ENCODE results near the gene ITGB2.
"Not testable (repeated sequence)": the region's sequence is repeated elsewhere in the genome, so short reads cannot be mapped to it uniquely, and the experiment has no call there.

Gene ITGB2

DNA sequence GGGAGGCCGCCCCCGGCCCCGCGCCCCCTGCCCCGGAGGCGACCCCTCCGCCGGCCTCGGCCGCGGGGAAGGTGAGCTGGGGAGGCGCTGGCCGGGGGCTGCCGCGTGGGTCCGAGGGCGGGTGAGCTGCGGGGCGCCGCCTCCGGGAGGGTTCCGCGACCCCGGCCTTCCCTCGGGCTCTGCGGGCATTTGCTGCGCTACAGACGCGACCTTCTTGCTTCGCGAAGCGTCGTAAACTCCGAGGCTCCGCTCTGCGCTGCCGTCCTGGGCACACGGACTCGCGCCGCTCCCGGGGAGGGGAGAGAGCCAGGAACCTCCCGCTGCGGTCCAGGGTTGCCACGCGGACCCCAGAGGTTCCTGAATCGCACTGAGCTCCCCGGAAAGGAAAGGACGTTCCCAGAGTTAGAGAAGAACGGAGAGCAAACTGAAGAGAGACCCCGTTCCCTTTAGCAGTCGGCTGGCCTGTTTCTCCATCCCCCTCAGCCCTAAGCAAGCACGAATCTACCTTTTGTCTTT, 19.5 kb upstream of the ITGB2 start:
- DNase-seq = peak; percentile 68

DNA sequence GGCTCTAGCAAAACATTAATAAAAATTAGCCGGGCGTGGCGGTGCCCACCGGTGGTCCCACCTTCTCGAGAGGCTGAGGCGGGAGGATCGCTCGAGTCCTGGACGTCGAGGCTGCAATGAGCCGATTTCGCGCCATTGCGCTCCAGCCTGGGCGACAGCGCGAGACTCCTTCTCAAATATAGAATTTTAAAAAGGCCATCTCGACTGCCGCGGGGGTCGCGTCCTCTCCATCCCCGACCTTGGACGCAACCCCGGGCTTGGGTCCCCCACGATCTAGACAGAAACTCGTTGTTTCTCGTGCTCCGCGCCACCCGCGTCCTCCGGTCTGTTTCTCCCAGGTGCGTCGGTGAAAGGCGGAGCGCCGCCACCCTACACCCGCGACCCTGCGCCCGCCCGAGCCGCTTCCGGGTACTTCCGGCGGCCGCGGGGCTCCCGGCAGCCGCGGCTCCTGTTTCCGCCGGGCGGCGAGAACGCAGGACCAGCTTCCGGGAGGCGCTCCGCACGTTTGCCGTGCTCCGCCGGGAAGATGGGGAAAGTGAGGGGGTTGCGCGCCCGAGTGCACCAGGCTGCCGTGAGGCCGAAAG, 18.9 kb upstream of the ITGB2 start, which contains the start of gene SLX9:
Gene SLX9 (plus strand): TSS at position 498 of the 584 bp plus-strand sequence. CDS start 29 bp downstream, at position 527.
- DNase-seq = peak; percentile 90

DNA sequence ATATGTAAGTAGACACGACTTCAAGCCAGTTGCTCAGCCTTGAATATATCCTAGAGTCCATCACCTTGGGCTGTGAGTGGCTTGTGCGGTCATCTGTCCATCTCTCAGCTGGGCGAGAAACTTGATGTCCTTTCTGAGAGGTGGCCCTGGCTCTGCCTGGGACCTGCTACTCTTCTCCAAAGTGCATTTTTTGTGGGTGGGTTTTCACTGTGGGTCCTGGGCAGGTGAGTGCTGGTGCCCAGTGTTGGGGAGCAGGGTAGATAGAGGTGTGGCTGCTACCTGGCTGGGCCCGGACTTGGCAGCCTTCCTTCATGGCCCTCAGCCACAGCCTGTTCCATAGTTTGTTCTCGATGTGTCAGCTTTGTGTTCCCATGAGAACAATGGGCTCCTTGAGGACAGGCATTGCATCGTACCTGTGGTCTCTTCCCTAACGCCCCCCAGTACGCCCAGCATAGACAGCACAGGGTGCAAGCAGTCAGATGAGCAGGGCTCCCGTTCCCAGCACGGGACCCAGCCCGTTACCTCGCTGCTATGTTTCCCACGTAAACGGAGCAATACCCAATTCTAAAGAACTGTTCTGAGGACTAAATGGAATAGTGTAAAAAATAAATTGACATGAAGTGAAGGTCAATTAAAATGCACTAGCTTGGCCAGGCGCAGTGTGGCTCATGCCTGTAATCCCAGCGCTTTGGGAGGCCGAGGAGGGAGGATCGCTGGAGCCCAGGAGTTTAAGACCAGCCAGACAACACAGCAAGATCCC, 18.3 kb upstream of the ITGB2 start:
- no peak for DNase-seq

DNA sequence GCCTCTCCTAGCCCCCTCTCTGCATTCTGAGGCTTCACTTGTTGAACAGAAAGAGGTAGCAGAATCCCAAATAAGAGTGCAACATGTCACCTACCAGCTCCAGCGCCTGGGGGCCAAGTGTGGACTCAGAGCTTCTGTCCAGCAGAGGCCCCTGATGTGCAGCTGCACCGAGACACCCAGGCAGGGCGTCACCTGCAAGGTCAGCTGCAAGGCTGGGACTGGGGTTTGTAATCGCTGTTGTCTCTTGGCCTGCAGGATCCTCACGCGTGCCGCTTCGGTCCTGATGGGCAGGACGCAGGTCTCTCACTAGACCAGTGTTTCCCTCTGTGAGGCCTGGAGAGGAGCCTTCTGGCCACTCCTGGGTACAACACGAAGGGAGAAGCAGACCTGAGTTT, 14.8 kb upstream of the ITGB2 start:
- DNase-seq = no peak

DNA sequence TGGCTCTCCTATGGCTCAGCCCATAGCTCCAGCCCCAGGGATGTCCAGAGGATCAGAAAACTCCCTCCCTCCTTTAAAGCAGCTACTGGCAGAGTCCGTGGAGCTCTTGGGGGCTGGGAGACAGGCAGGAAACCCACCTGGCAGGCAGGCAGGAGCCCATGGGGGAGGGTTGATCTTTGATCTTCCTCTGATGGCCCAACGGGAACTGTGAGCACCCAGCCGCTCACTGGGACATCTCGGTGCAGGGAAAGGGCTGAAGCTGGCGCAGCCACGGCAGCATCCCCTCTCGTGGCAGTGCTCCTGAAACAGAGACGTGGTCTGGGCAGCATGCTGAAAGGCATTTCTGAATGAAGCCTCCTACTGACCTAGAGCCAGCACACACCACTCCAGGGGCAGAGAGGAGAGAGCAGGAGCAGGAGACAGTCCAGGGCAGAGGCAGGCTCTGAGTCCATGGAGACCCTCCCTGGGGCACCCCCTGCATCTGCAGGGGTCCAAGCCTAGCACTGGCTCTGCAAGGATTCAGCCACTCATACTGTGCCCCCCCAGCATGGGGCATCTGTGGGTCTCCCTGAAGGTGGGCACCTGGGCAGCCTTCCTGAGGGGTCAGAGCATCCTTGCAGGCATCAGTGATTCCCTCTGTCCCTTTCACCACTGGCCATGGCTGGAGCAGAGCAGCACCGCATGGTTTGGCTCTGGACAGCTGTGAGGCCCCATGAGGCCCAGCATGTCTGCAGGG, 14.3 kb upstream of the ITGB2 start:
- DNase-seq = no peak

DNA sequence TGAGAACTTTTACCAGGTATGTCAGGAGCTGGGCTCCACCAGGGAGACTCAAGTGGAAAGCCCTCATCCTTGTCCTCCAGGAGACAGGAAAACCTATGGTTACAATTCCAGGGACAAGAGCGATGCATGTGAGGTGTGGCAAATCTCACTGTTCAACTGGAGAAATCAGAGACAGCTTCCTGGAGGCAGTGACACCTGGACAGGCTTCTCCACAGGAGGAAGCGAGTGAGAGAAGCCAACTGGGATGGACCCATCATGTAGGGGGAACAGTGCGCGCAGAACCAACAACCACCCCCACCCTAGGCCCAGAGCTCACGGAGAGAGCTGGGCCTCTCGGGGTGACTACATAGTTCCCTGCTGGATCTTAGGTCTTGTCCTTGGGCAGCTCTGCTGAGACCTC, 13.6 kb upstream of the ITGB2 start:
- DNase-seq = no peak

DNA sequence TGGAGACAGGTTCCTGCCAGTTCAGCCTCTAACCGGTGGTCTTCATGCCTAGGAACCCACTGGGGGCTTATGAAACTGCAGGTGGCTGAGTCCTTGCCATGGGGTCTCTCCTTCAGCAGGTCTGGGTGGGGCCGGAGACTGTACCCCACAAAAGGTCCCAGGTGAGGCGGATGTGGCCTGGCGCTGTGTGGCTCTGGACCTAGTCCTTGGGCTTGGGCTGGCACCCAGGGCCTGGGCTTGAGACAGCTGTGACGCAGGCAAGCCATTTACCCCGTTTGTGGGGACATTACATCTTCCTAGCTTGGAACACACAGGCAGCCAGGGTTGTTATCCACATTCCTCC, 13.2 kb upstream of the ITGB2 start:
- no peak for DNase-seq

DNA sequence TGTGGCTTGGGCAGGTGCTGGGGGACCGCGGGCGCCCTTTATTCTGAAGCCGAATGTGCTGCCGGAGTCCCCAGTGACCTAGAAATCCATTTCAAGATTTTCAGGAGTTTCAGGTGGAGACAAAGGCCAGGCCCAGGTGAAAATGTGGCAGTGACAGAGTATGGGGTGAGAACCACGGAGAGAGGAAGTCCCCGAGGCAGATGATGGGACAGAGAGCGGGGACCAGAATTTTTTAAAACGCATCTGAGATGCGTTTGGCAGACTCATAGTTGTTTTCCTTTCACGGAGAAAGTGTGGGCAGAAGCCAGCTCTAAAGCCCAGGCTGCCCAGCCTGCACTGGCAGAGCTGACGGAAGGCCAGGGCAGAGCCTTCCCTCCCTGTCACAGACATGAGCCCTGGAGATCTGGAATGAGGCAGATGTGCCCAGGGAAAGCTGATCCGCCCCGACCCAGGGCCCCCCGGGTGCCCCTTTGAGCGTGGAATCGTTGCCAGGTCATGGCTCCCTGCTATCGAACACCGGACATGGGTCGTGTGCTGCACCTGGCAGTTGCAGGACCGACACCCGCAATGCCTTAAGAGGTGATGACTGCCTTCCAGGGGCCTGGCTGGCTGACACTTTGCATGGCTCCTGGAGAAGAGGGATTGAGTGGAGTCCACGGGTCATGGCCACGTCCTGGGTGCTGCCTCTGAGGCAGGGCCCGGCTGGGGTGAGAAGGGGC, 12.7 kb upstream of the ITGB2 start:
- DNase-seq = no peak

DNA sequence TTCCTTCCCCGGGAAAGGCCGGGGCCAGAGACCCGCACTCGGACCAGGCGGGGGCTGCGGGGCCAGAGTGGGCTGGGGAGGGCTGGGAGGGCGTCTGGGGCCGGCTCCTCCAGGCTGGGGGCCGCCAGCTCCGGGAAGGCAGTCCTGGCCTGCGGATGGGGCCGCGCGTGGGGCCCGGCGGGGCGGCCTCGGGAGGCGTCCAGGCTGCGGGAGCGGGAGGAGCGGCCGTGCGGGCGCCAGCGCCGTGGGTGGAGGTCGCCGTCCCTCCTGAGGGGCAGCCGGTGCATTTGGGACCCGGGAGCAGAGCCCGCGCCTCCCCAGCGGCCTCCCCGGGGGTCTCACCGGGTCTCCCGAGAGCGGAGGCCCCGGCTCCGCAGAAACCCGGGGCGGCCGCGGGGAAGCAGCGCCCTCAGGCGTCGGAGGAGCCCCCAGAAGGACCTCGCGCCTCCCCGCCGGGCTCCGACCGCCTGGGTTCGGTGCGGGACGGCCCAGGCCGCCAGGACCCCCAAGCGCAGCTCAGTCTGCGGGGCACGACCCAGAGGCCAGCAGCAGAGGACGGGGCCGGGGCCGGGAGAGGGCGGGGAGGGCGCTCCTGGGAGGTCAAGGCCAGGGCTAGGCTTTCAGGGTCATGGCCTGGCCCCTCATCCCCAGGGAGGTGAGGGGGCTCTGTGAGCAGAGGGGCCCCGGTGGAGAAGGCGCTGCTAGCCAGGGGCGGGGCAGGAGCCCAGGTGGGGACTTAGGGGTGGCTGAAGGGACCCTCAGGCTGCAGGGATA, 11.9 kb upstream of the ITGB2 start:
- DNase-seq = no peak

DNA sequence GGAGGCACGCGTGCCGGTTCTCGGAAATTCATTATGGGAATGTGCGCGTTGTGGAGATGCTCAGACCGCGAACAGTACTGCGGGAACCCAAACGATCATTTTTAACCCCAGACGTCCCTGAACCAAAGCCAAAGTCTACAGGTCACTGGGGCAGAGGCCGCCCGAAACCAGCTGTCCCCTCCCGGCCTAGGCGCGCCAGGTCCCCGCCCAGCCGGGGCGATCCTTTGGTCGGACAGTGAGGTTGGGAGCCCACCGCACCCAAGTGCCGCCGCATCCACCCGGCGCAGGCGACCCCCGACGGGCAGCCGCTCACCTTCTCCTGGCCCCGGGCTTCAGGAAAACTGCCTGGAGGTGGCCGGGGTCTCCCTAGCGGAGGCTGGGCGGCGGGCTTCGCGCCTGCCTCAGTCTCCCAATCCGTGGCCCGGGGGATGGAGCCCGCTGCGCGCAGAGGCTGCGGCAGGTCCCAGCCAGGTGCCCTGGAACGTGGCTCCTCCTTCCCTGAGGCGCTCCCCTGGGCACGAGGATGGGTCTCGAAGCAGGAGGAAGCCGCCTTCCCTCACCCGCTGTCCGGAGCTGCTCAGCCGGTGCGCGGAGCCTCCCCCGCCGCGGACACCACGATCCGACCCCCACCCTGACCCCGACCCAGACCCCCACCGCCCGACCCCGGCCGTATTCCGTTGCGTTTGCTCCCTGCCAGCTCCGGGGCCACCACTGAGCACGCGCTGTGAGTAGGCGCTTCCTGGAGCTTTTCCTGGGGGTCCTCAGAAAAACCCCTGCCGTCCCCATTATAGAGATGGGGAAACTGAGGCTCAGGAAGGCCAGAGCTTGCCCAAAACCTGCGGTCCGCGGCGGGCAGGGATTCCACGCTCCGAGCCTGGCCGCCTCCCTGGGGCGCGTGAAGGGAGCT, 11.1 kb upstream of the ITGB2 start:
- no peak for DNase-seq

DNA sequence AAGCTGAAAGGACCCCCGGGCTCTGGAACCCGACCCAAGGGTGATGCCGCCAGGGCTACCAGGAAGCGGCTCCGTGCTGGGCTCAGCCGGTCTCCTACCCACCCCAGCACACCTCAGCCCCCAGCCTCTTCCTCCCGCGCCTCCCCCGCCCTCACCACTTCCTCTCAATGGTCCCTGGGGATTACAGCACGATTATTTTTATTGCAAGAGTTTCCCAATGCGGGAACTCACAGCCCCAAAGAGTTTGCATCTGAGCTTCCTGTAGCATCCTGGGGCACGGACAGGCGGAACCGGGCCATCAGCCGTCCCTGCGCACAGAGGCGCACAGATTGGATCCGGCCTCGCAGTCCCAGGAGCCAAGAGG, 10.4 kb upstream of the ITGB2 start:
- no peak for DNase-seq

DNA sequence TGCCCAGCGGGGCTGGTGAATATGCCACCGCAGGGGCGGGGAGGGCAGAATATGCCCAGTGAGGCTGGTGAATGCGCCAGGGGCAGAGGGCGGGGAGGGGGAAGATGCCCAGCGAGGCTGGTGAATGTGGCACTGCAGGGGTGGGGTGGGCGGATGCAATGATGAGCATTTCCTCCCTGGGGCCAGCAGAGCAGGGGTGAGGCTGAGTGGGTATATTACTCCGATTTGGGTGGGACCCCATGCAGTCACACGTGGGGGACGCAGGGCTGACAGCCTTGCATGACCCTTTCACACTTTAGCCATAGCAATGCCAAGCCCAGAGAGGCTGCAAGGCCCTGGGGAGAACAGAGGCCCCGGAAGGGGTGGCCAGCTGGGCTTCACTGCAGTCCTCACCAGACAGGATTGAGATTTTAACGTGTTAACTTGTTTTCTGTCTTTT, 9.9 kb upstream of the ITGB2 start:
- DNase-seq = no peak

DNA sequence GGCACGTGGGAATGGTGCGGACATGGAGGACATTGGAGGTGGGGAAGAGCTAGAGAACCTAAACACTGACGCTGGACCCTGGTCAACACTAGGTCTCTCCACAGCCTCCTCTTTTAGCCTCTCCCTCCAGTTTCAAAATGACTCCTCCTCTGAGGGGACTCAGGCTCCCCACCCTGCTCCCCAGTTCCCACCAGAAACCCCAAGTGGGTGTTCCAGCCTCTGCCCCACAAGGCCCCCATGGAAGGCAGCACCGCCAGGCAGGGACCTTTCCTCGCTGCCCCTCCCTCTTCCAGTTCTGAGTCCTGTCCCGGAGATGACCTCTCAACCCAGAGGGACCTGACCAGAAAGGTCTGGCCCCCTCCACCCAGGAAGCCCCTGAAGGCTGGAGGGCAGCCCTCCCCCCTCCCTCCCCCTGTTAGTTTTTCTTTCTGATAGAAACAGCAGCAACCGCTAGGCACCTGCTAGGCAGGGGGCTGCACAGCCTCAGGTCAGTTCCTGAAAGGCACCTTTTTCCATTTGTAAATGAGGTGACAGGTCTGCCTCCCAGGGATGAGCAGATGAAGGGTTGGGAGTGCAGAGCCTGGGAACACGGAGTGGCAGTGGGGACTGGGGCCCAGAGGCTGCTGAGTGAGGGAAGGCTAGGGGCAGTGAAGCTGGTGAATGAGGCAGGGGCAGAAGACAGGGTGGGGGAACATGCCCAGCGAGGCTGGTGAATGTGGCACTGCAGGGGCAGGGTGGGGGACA, 9.3 kb upstream of the ITGB2 start:
- no peak for DNase-seq

DNA sequence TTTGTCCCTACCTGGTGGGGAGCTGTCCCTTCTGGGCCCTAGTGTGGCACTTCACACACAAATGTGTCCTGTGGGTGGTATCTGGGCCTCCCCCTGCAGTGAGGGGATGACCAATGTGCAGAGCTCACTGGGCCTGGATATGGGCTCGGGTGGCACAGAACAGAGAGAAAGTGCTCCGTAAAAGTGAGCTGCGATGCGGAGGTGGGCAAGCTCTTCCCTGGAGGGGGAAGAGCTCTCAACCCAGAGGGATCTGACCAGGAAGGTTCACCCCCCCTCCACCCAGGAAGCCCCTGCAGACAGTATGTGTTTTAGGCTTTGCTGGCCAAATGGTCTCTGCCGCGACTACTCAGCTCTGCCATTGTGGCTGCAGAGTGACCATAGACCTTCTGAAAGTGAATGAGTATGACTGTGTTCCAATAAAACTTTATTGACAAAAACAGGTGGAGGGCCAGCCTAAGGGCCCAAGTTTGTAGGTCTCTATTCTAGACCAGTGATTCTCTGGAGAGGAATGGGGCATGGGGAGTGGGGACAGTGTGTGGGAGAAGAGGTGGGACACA, 8.6 kb upstream of the ITGB2 start:
- DNase-seq = no peak

DNA sequence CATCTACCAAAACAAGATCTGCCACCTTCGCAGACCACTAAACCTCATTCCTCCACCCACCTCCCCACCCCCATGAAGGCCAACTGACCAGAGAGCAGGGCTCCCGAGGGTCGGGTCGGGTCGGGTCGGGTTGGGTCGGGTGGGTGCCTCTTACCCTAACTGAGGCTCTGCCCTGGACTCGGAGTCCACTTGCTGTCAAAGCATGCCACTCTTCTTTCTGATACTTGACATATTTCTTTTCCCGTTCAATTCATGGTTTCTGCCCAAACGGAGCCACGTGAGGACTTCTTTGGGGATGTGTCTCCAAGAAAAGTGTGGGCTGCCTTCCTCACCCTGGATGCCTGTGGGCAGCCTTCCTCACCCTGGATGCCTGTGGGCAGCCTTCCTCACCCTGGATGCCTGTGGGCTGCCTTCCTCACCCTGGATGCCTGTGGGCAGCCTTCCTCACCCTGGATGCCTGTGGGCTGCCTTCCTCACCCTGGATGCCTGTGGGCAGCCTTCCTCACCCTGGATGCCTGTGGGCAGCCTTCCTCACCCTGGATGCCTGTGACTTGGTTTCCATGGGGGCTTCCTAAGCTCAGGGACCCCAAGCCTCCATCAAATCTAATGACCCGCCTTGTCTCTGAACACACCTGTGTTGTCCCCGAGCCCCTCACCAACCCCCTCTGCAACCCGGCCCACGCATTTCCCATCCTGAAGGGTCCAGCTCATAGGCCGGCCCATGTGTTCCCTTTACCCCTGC, 8.0 kb upstream of the ITGB2 start:
- DNase-seq = not testable (repeated sequence)

DNA sequence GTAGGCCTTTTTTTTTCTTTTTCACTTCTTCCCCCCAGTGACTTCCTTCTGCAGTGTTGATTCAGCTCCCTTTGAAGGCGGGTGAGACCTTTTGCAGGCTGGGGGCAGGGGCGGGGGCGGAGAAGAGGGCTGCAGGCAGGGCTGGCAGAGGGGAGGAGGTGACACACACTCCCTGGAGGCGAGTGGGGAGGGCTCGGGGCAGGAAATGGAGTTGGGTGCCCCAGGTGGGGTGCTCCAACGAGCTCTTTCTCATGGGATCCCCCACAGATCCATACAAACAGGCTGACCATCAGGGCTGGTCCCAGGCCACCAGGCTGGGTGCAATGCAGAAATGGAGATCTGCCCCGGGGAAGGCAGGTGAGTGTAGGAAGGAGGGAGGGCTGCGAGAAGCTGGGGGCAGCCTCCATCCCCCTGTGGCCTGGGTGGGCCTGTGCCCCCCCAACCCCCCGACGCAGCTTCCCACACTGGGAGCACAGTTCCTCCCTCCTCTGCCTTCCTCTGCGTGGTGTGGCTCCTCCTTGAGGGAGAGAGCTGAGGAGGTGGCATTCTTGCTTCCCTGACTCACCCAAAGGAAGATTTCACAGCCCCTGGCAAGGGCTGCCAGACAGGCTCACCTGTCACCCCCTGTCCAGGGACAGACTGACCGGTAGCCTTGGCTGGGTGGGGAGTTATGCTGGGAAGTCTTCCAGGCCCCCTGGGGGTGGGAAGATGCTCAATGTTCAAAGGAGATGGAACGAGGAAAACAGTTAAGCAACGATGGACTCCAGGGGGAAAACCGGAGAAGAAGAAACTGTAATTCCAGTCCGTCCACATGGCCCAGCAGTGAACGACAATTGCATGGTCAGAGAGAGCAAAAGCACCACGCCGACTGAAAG, 7.1 kb upstream of the ITGB2 start:
- DNase-seq = no peak

DNA sequence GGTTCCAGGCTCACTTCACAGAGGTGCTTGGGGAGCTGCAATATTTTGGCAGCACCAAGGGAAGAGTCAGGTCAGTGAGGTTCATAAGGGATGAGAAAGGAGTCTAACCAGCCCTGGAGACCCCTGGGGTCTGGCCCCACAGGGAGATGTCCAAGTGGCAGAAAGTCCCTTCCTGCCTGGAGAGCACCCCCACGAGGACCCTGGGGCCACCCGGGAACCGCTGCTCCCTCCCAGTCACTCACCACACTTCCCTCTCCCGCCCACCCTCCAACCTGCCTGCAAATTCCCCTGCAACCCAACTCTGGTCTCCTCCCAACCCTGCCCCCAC, 6.5 kb upstream of the ITGB2 start:
- DNase-seq = no peak

DNA sequence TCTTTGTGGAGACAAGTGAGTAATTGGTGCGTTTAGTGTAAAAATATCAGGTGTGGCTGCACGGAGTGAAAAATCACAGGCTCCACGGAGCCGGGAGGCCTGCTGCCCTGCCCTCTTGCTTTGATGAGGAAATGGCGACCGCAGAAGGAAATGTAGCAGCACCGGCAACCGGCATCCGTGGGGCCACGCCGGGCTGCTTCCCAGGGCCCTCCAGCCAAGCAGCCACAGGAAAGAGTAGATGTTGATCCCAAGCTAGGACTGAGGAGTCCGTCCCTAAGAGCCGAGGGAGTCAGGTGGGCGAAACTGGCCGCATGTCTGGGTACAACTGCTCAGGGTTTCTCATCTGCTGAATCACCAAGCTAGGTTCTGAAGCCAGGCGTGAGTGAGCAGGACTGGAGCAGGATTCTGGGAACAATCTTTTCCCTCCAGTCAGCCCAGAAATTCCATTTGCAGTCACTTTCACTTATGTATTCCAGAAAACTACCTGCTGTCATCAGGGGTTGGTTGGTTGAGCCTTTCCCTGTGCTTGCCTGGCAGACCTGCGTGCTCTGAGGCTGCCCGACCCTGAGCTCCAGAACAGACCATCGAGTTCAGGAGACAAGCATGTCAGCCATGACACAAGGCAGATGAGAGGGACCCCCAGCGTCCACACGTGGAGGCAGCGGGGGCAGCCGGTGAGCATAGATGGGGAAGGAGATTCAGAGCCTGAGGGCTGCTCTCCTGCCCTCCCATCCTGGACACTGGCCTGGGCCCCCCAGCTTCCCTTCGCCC, 5.8 kb upstream of the ITGB2 start:
- DNase-seq = no peak
